GM19324 (cell line): ENCODE data around the gene SLC7A6OS.

Experiments used
- ATAC-seq: cut with Tn5 transposase; IDR thresholded peaks from one replicate; pipeline ENCODE4 v1.9.1; 2021; ENCODE audit warnings: mild to moderate bottlenecking, moderate library complexity; ENCODE audit not compliant: unreplicated experiment, low FRiP score

The SLC7A6OS gene

DNA sequence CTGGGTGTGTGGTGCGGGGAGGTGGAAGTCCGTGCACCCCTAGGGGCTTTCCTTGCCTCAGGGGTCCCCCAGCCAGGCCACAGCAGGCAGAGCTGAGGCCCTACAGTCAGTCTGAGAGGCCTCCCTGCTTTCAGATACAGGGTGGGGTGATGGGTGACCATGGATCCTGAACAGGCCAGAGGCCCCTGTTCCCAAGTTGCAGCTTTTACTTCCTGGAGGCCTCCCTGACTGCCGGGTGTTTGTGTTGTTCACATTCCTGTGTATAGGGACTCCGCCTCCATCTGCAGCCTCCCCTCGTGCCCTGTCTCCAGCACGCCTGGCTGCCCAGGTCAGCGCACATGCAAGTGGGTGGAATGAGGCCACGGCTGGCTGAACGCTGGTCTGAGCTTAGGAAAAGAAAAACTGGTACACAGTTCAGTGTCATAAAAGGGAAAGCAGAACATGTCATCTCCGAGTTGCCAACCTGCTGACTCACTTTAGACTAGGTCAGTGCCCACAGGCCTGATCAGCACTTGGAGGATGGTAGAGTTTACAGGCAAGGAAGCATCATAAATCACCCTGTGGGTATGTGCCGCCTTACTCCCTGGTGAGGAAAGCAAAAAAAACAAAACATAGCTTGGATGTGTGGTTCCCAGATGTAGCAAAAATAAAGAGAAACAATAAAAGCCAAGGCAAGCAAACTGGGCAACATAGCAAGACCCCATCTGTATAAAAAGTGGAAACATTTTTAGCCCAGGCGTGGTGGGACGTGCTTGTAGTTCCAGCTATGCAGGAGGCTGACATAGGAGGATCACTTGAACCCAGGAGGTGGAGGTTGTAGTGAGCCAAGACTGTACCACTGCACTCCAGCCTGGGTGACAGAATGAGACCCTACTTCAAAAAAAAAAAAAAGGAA lies 52.6 kb downstream of the SLC7A6OS start:
- no peak for ATAC-seq

DNA sequence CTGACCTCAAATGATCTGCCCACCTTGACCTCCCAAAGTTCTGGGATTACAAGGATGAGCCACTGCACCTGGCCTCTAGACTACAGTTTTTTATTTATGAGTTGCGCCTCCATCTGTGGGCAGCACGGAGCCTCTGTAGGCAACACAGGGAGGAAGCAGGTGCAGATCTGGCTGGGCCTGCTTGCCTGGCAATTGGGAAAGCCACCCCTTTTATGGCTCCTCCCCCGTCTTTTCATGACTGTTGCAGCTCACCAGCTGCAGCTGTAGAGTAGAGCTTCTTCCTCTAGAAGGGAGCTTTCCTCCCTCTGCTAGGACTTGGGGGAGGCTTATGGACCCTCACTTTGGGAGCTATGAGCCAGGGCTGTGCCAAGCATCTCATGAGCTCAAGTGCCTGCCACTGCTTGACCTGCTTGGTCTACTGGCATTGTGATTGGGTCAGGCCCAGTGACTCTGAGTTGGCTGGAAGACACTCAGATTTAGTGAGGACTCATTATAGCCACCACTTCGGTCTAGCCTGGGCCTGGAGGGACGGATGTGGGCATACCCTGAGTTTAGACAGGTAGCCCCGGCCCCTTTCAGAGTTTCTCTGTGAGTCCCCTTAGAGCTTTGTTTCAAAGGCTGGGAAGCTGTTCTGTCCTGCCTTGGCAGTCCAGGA lies 53.4 kb downstream of the SLC7A6OS start:
- no peak for ATAC-seq

DNA sequence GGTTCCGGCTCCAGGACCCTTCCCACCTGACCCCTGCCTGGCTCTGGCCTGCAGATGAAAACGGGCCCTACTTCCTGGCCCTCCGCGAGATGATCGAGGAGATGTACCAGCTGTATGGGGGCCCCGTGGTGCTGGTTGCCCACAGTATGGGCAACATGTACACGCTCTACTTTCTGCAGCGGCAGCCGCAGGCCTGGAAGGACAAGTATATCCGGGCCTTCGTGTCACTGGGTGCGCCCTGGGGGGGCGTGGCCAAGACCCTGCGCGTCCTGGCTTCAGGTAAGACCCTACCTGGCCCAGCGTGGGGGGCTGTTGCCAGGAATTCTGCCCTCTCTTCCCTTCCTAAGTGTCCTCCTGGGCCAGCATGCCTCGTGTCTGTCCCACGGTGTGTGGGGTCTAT lies 55.0 kb downstream of the SLC7A6OS start:
- ATAC-seq: no peak

DNA sequence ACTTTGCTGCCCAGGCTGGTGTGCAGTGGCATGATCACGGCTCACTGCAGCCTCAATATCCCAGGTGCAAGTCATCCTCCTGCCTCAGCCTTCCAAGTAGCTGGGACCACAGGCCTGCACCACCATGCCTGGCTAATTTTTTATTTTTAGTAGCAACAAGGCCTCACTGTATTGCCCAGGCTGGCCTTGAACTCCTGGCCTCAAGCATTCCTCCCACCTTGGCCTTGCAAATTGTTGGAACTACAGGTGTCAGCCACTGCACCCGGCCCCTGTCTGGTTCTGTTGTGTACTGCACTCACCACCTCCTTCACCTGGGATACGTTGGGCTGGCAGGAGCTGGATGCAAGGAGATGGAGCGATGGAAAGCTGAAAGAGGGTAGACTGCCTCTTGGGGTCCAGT lies 57.0 kb downstream of the SLC7A6OS start:
- ATAC-seq: no peak

DNA sequence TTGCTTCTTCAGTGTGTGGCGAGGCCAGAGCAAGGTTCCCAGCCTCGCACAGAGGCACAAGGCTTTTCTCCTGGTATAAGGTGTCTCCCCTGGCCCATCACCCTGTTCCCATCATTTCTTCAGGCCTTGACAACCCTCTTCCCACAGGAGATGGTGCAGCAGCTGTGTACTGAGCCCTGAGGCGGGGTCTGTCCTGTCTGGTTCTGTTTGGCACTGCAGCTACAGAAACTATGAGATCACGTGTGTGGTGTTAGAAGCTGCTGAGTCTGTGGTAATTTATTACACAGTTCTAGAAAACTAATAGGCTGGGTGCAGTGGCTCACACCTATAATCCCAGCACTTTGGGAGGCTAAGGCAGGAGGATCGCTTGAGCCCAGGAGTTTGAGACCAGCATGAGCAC lies 58.4 kb downstream of the SLC7A6OS start:
- ATAC-seq: no peak

DNA sequence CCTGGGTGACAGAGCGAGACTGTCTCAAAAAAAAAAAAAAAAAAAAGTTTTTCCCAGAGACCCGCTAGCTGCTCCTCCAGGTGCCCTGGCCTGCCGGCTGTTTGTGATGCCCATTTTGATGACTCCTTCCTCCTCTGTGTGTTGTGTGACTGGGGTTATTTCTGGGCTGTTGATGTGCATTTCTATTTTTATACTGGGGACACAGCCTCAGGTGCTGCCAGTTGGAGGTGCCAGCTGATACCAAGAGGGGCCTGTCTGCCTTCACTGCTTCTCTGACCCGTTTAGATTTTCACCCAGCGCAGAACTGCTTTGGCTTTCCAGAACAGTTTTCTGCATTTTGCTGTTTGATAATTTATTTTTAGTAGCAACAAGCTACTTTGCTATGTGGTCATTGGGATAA lies 58.9 kb downstream of the SLC7A6OS start:
- no peak for ATAC-seq

DNA sequence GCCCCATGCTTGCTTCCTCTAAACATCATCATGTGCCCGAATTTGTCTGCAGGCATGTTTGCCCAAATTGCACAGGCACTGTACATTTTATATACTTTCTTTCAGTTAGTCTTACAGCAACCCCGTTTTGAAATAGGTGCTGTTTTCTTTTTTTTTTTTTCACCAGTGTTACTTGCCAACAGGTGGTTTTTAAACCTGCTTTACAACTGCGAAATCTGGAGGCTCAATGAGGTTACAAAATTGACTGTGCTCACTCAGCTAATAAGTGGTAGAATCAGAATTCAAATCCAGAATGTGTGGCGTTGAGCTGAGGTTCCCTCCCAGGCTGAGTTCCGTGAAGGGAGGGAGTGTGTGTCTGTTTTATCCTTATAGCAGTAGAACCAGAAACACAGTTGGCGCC lies 59.8 kb downstream of the SLC7A6OS start:
- ATAC-seq: no peak

DNA sequence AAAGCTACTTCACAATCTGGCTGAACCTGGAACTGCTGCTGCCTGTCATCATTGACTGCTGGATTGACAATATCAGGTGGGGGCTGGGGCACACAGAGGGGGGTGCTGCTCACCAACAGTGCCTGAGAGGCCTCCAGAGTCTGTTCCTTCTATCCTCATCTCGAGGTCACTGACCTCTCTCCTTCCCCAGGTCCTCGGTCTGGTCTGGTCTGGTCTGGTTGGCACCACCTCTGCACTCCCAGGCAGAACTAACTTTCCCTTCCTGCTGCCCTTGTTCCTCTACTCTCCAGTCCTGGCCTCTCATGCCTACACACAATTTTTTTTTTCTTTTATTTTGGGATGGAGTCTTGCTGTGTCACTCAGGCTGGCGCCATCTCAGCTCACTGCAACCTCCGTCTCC lies 61.4 kb downstream of the SLC7A6OS start:
- no peak for ATAC-seq
